HepG2 (cell line): Measurements from ENCODE around the gene MAN1A2. TPM values are rescaled to one million over a fixed set of nuclear protein-coding genes. Genes with fewer than 3 reads are reported as not detected.

Experiments
- ATAC-seq: fragments of 200-7000 bp; cut with Tn5 transposase; 3 replicates; pipeline ENCODE4 v1.9.1; 2020; ENCODE audit warnings: mild to moderate bottlenecking, moderate library complexity
- BruUV-seq: library from RNA; stranded (reverse); fragments of 400-500 nt; replicated peaks from 2 replicates; lab custom pipeline; 2021; lab: Mats Ljungman, UMichigan
- CTCF ChIA-PET: fragments of 300-600 bp; formaldehyde crosslinking; extraction: SDS; loops from one replicate; lab custom pipeline; 2021; ENCODE audit warnings: low total read pairs, inconsistent platforms, low intra/inter-chr PET ratio; lab: Yijun Ruan, JAX
- POLR2A ChIA-PET: fragments of 350-600 bp; sonication (Branson Sonifier 250); formaldehyde crosslinking; loops from one replicate; lab custom pipeline; 2020; ENCODE audit warnings: antibody characterized with exemption, inconsistent platforms; lab: Yijun Ruan, JAX
- DNase-seq: peaks from one replicate; pipeline ENCODE4 v3.0.0-alpha.2; 2015; ENCODE audit warnings: low spot score
- FAIRE-seq: peaks from 3 replicates; lab custom pipeline; 2011; peaks lifted over from hg19 to GRCh38; lab: Jason Lieb, UNC
- H2AFZ ChIP-seq: one replicate; pipeline ENCODE4 v1.6.1; 2011; ENCODE audit warnings: low read length, inconsistent platforms
- H3K27ac ChIP-seq: fragments of 300-600 bp; 3 replicates; pipeline ENCODE4 v1.8.0; 2011; ENCODE audit warnings: mixed run types, mild to moderate bottlenecking, mixed read lengths, low read length, inconsistent platforms; ENCODE audit not compliant: insufficient read depth; ENCODE audit errors: extremely low read length
- H3K27me3 ChIP-seq, 2 experiments: fragments of 200-600 bp in 1 of 2; 2 replicates in 1 of 2; 3 replicates in 1 of 2; pipeline versions ENCODE4 v1.6.0 to v1.8.0; 2011; ENCODE audit warnings: low read length in 2 of 2, mild to moderate bottlenecking in 2 of 2, moderate library complexity in 2 of 2, inconsistent platforms in 1 of 2; ENCODE audit not compliant: insufficient read depth in 2 of 2, control insufficient read depth in 1 of 2
- H3K36me3 ChIP-seq, 2 experiments: fragments of 200-600 bp in 1 of 2; replicated peaks in 1 of 2; 2 replicates in 1 of 2; 3 replicates in 1 of 2; pipeline versions ENCODE4 v1.5.1 to v1.8.0; 2011; ENCODE audit warnings: low read length in 2 of 2, inconsistent platforms in 1 of 2; ENCODE audit not compliant: insufficient read depth in 2 of 2, control insufficient read depth in 1 of 2
- H3K4me1 ChIP-seq: 2 replicates; pipeline ENCODE4 v1.5.1; 2012; ENCODE audit warnings: low read length, inconsistent platforms; ENCODE audit not compliant: insufficient read depth
- H3K4me2 ChIP-seq: 2 replicates; pipeline ENCODE4 v1.6.0; 2011; ENCODE audit warnings: low read depth, low read length, inconsistent platforms
- H3K4me3 ChIP-seq, 3 experiments: fragments of 200-600 bp in 1 of 3; sonication (generic), shearing (Covaris generic) in 1 of 3; replicated peaks in 1 of 3; 2 replicates each; pipeline ENCODE4 v1.5.1; 2011 to 2016; ENCODE audit warnings: low read length in 3 of 3, inconsistent platforms in 2 of 3, low read depth in 2 of 3, mild to moderate bottlenecking in 2 of 3, control low read depth in 1 of 3, mixed read lengths in 1 of 3; ENCODE audit not compliant: insufficient read depth in 1 of 3
- H3K79me2 ChIP-seq: one replicate; pipeline ENCODE4 v1.6.1; 2011; ENCODE audit warnings: low read length, inconsistent platforms; ENCODE audit not compliant: insufficient read depth
- H3K9ac ChIP-seq: 2 replicates; pipeline ENCODE4 v1.6.0; 2011; ENCODE audit warnings: mild to moderate bottlenecking, low read depth, low read length, inconsistent platforms; ENCODE audit not compliant: insufficient read depth
- H3K9me3 ChIP-seq: 2 replicates; pipeline ENCODE4 v1.5.1; 2012; ENCODE audit warnings: mild to moderate bottlenecking, low read length
- H4K20me1 ChIP-seq: 2 replicates; pipeline ENCODE4 v1.6.0; 2011; ENCODE audit warnings: inconsistent platforms, mild to moderate bottlenecking, low read length, moderate library complexity; ENCODE audit not compliant: insufficient read depth
- HDAC6 ChIP-seq: fragments of 200-600 bp; sonication (generic); IDR thresholded peaks from 2 replicates; pipeline ENCODE4 v1.7.0; 2017; ENCODE audit warnings: mild to moderate bottlenecking, antibody characterized with exemption, low read length, low read depth
- JUN ChIP-seq: sonication (generic); formaldehyde crosslinking; IDR thresholded peaks from 2 replicates; pipeline ENCODE4 v1.4.0; 2020; ENCODE audit warnings: mild to moderate bottlenecking, missing genetic modification reagents
- MLX ChIP-seq: IDR thresholded peaks from 2 replicates; pipeline ENCODE4 v1.6.1; 2016
- MYC ChIP-seq: sonication (generic); formaldehyde crosslinking; IDR thresholded peaks from 2 replicates; pipeline ENCODE4 v1.9.0; 2021; ENCODE audit warnings: missing genetic modification reagents, borderline replicate concordance
- PAF1 ChIP-seq: IDR thresholded peaks from 2 replicates; pipeline ENCODE4 v1.6.1; 2016; ENCODE audit warnings: missing genetic modification reagents, missing compliant biosample characterization
- PPARG ChIP-seq: conservative IDR thresholded peaks from 2 replicates; pipeline ENCODE4 v1.6.1; 2016; ENCODE audit warnings: missing biosample characterization, missing genetic modification reagents
- RORA ChIP-seq: sonication (generic); formaldehyde crosslinking; IDR thresholded peaks from 2 replicates; pipeline ENCODE4 v1.5.0; 2020; ENCODE audit warnings: mild to moderate bottlenecking, missing genetic modification reagents, moderate library complexity
- SMYD3 ChIP-seq: sonication (generic); formaldehyde crosslinking; IDR thresholded peaks from 2 replicates; pipeline ENCODE4 v1.8.1; 2023; ENCODE audit warnings: mild to moderate bottlenecking, missing genetic modification reagents
- TRIM24 ChIP-seq: sonication (generic); formaldehyde crosslinking; IDR thresholded peaks from 2 replicates; pipeline ENCODE4 v1.8.0; 2022; ENCODE audit warnings: mild to moderate bottlenecking, missing genetic modification reagents
- XBP1 ChIP-seq: sonication (generic); formaldehyde crosslinking; IDR thresholded peaks from 2 replicates; pipeline ENCODE4 v1.5.0; 2020; ENCODE audit warnings: missing genetic modification reagents
- ZNF530 ChIP-seq: sonication (generic); formaldehyde crosslinking; IDR thresholded peaks from 2 replicates; pipeline ENCODE4 v1.5.0; 2020; ENCODE audit warnings: low read depth, mild to moderate bottlenecking, missing genetic modification reagents
- ZNF7 ChIP-seq: IDR thresholded peaks from 2 replicates; pipeline ENCODE4 v1.6.1; 2016; ENCODE audit warnings: missing biosample characterization, missing genetic modification reagents
- ZNF775 ChIP-seq: sonication (generic); formaldehyde crosslinking; IDR thresholded peaks from 2 replicates; pipeline ENCODE4 v1.4.0; 2020; ENCODE audit warnings: missing genetic modification reagents, mild to moderate bottlenecking, moderate library complexity, borderline replicate concordance
- WGBS: methylation state at CpG from one replicate; pipeline ENCODE4 v1.1.6; 2017; ENCODE audit warnings: low lambda C conversion rate; 5-methylcytosine and 5-hydroxymethylcytosine counted together
- in situ Hi-C: cut with HindIII; loops from 2 replicates; pipeline ENCODE4 v1.10.0; 2017; ENCODE audit warnings: low pct_unique_long_range_greater_than_20kb; ENCODE audit not compliant: extremely low pct_ligation_motif_present
- intact Hi-C: fragments of 100-400 bp; cut with micrococcal nuclease; formaldehyde crosslinking; loops from one replicate; pipeline ENCODE4 v1.10.0; 2022; ENCODE audit not compliant: unreplicated experiment
- polyA plus RNA-seq, 8 experiments: library from polyadenylated mRNA; depleted of rRNA in 3 of 8; stranded (reverse) in 7 of 8; unstranded in 1 of 8; fragments of >200 nt; fragmentation: Illumina TruSeq in 4 of 8; extraction: Trizol in 4 of 8; gene quantifications; 2 replicates each; pipeline versions ENCODE4 v1.2.1 to v1.2.3, GENCODE V29; 2011 to 2016; ENCODE audit warnings: low read depth in 4 of 8, missing spikeins in 1 of 8, mixed read lengths in 1 of 8; ENCODE audit not compliant: insufficient read depth in 1 of 8
- total RNA-seq, 5 experiments: library from RNA; depleted of rRNA; stranded (reverse); fragments of >200 nt; fragmentation: Illumina TruSeq; extraction: Trizol; gene quantifications; 2 replicates each; pipeline ENCODE4 v1.2.3, GENCODE V29; 2016; ENCODE audit warnings: low read depth in 1 of 5
- TF ChIP-seq, protein P1 (sequence below): sonication (generic); formaldehyde crosslinking; conservative IDR thresholded peaks from 2 replicates; pipeline ENCODE4 v1.4.0; 2020; ENCODE audit warnings: mild to moderate bottlenecking, missing genetic modification reagents, moderate library complexity

MAN1A2 gene
- total and polyA plus RNA-seq, 2 of the 13 experiments (the other 11 are each of a cell fraction or from before 2014, with no cell fraction given), result 8.0 to 19.9 TPM

GRCh38 chr1:117413412-117413811 lies 46.2 kb downstream of the MAN1A2 start:
- Histone ChIP-seq H3K4me1 (no peaks in the 10 kb centered on the region), H3K27ac (no peak overlapping the region), H3K79me2 (no peaks in the 10 kb centered on the region), H3K9me3 (no peaks in the 10 kb centered on the region), H3K4me2 (no peak overlapping the region), H3K4me3 (no peak overlapping the region), H4K20me1 (no peaks in the 10 kb centered on the region), H3K27me3 (no peaks in the 10 kb centered on the region), H3K36me3 (no peaks in the 10 kb centered on the region), H3K9ac (no peak overlapping the region), H2AFZ (no peak overlapping the region)
- intact Hi-C loops (no loop called here), in situ Hi-C loops (no loop called here)
- 94% methylated on average over 3 of the region's 3 CpGs for WGBS
- DNase-seq, result no peak
- TF ChIP-seq PPARG (no peak), HDAC6 (no peak), TRIM24 (CRISPR knock-in tag) (no peak)
- TF ChIP-seq, protein P1, sequence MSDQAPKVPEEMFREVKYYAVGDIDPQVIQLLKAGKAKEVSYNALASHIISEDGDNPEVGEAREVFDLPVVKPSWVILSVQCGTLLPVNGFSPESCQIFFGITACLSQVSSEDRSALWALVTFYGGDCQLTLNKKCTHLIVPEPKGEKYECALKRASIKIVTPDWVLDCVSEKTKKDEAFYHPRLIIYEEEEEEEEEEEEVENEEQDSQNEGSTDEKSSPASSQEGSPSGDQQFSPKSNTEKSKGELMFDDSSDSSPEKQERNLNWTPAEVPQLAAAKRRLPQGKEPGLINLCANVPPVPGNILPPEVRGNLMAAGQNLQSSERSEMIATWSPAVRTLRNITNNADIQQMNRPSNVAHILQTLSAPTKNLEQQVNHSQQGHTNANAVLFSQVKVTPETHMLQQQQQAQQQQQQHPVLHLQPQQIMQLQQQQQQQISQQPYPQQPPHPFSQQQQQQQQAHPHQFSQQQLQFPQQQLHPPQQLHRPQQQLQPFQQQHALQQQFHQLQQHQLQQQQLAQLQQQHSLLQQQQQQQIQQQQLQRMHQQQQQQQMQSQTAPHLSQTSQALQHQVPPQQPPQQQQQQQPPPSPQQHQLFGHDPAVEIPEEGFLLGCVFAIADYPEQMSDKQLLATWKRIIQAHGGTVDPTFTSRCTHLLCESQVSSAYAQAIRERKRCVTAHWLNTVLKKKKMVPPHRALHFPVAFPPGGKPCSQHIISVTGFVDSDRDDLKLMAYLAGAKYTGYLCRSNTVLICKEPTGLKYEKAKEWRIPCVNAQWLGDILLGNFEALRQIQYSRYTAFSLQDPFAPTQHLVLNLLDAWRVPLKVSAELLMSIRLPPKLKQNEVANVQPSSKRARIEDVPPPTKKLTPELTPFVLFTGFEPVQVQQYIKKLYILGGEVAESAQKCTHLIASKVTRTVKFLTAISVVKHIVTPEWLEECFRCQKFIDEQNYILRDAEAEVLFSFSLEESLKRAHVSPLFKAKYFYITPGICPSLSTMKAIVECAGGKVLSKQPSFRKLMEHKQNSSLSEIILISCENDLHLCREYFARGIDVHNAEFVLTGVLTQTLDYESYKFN (CRISPR knock-in tag), result no peak
- POLR2A ChIA-PET, result no interaction called here
- FAIRE-seq, result no peak
- ATAC-seq, result no peak
- BruUV-seq, result no TSS peak
- CTCF ChIA-PET, result no interaction called here

DNA sequence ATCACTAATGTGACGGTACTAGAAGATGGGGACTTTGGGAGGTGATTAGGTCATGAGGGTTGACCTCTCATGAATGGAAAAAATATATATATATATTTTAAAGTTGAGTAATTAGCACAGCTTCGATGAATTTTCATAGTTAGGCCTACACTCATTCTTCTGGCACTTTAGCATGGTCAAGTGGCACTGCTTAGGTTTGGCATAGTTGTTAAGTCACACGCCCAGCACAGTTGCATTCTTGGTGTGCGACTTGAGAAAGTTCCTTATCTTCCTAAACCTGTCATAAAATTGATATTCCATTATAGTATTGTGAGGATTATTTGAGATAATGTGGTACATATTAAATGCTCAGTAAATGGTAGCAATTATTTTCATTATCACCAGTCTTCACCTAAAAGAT lies 47.7 kb downstream of the MAN1A2 start:
- no peak overlapping the region for H3K4me2 ChIP-seq
- ChIA-PET POLR2A (no interaction called here), CTCF (no interaction called here)
- no peak overlapping the region for H3K4me3 ChIP-seq
- no TSS peak for BruUV-seq
- no peak overlapping the region for H2AFZ ChIP-seq
- no peaks in the 10 kb centered on the region for H3K4me1 ChIP-seq
- FAIRE-seq (no peak), ATAC-seq (no peak), DNase-seq (no peak)
- H3K9ac ChIP-seq, result no peak overlapping the region
- H3K27me3 ChIP-seq, result no peaks in the 10 kb centered on the region
- in situ Hi-C loops, result no loop called here
- H3K9me3 ChIP-seq, result no peaks in the 10 kb centered on the region
- no peak for TF ChIP-seq ZNF530 (CRISPR knock-in tag)
- no peak for TF ChIP-seq PAF1 (CRISPR knock-in tag)
- TF ChIP-seq XBP1 (CRISPR knock-in tag), result no peak
- no peak for TF ChIP-seq RORA (CRISPR knock-in tag)
- TF ChIP-seq SMYD3 (CRISPR knock-in tag), result no peak
- no peak for TF ChIP-seq MLX (CRISPR knock-in tag)
- TF ChIP-seq MYC (CRISPR knock-in tag), result no peak
- no peak for TF ChIP-seq JUN (CRISPR knock-in tag)
- TF ChIP-seq ZNF7, result no peak
- no peak for TF ChIP-seq ZNF775 (CRISPR knock-in tag)
- H3K27ac ChIP-seq, result no peak overlapping the region
- intact Hi-C loops, result no loop called here
- 96% methylated on average over 4 of the region's 4 CpGs for WGBS
- H3K36me3 ChIP-seq, result no peaks in the 10 kb centered on the region
- H4K20me1 ChIP-seq, result no peaks in the 10 kb centered on the region
- no peaks in the 10 kb centered on the region for H3K79me2 ChIP-seq
